MM.1S (cell line): Measurements from ENCODE around the gene HPCAL1.

Source experiments
- DNase-seq: peaks from one replicate; pipeline ENCODE4 v3.0.0-alpha.2; 2015
- H2AFZ ChIP-seq: fragments of 300-600 bp; sonication (generic); 2 replicates; pipeline ENCODE4 v1.6.0; 2016; ENCODE audit warnings: antibody characterized with exemption, low read length
- H3F3A ChIP-seq: fragments of 300-600 bp; sonication (generic); 2 replicates; pipeline ENCODE4 v1.6.1; 2016; ENCODE audit warnings: mild to moderate bottlenecking, antibody characterized with exemption, low read length, moderate library complexity, mixed read lengths; ENCODE audit not compliant: insufficient read depth
- H3K27ac ChIP-seq: fragments of 300-600 bp; sonication (generic); 2 replicates; pipeline ENCODE4 v1.5.1; 2016; ENCODE audit warnings: mild to moderate bottlenecking, low read length
- H3K27me3 ChIP-seq: fragments of 300-600 bp; sonication (generic); replicated peaks from 2 replicates; pipeline ENCODE4 v1.6.0; 2016; ENCODE audit warnings: low read length; ENCODE audit not compliant: insufficient read depth
- H3K36me3 ChIP-seq: fragments of 300-600 bp; sonication (generic); replicated peaks from 2 replicates; pipeline ENCODE4 v1.6.1; 2016; ENCODE audit warnings: mild to moderate bottlenecking, low read length, mixed read lengths; ENCODE audit not compliant: insufficient read depth
- H3K4me1 ChIP-seq: fragments of 300-600 bp; sonication (generic); 2 replicates; pipeline ENCODE4 v1.6.1; 2016; ENCODE audit warnings: low read length, mixed read lengths
- H3K4me2 ChIP-seq: fragments of 300-600 bp; sonication (generic); 2 replicates; pipeline ENCODE4 v1.6.0; 2016; ENCODE audit warnings: low read depth, low read length
- H3K4me3 ChIP-seq: fragments of 300-600 bp; sonication (generic); 2 replicates; pipeline ENCODE4 v1.5.1; 2016; ENCODE audit warnings: low read length, mixed read lengths
- H3K79me2 ChIP-seq: fragments of 300-600 bp; sonication (generic); 2 replicates; pipeline ENCODE4 v1.6.1; 2016; ENCODE audit warnings: mixed run types, low read length, mixed read lengths
- H3K9ac ChIP-seq: fragments of 300-600 bp; sonication (generic); 2 replicates; pipeline ENCODE4 v1.6.1; 2016; ENCODE audit warnings: low read length, mixed read lengths
- H3K9me2 ChIP-seq: fragments of 300-600 bp; sonication (generic); replicated peaks from 2 replicates; pipeline ENCODE4 v1.6.1; 2016; ENCODE audit warnings: mild to moderate bottlenecking, low read length, mixed read lengths; ENCODE audit not compliant: insufficient read depth
- H3K9me3 ChIP-seq: fragments of 300-600 bp; sonication (generic); replicated peaks from 2 replicates; pipeline ENCODE4 v1.6.1; 2016; ENCODE audit warnings: mild to moderate bottlenecking, low read length, mixed read lengths; ENCODE audit not compliant: insufficient read depth
- H4K20me1 ChIP-seq: fragments of 300-600 bp; sonication (generic); 2 replicates; pipeline ENCODE4 v1.6.1; 2016; ENCODE audit warnings: mild to moderate bottlenecking, low read length, moderate library complexity, mixed read lengths; ENCODE audit not compliant: insufficient read depth
- CTCF ChIP-seq: fragments of 300-600 bp; sonication (generic); IDR thresholded peaks from 2 replicates; pipeline ENCODE4 v1.5.1; 2016; ENCODE audit warnings: antibody characterized with exemption, low read length, mixed read lengths
- EZH2 ChIP-seq: fragments of 300-600 bp; sonication (generic); optimal IDR thresholded peaks from 2 replicates; pipeline ENCODE3; 2017; ENCODE audit warnings: low read depth, mild to moderate bottlenecking, antibody characterized with exemption, low read length, mixed read lengths
- EZH2phosphoT487 ChIP-seq: fragments of 300-600 bp; sonication (generic); IDR thresholded peaks from 2 replicates; pipeline ENCODE4 v1.6.1; 2018; ENCODE audit warnings: antibody characterized with exemption, low read length

The HPCAL1 gene

GRCh38 chr2:10281891-10282290, 20.8 kb upstream of the HPCAL1 start:
- no peaks in the 10 kb centered on the region for H4K20me1 ChIP-seq
- no peaks in the 10 kb centered on the region for H3K9me3 ChIP-seq
- DNase-seq, result no peak
- no peak overlapping the region for H3K27ac ChIP-seq
- H3K4me2 ChIP-seq, result no peak overlapping the region
- H2AFZ ChIP-seq, result no peak overlapping the region
- H3K79me2 ChIP-seq, result no peaks in the 10 kb centered on the region
- H3K4me1 ChIP-seq, result no peaks in the 10 kb centered on the region; the same call in 1 of the 2 replicates
- H3K4me3 ChIP-seq, result no peak overlapping the region
- TF ChIP-seq EZH2phosphoT487, result no peak
- TF ChIP-seq EZH2, result no peak
- no peak for TF ChIP-seq CTCF
- H3K9ac ChIP-seq, result no peak overlapping the region
- no peaks in the 10 kb centered on the region for H3K36me3 ChIP-seq
- peaks cover 20% of the 10 kb centered on the region for H3K27me3 ChIP-seq
- H3K9me2 ChIP-seq, result no peaks in the 10 kb centered on the region
- H3F3A ChIP-seq, result no peaks in the 10 kb centered on the region

GRCh38 chr2:10282611-10283105, 20.0 kb upstream of the HPCAL1 start:
- Histone ChIP-seq H2AFZ (no peak overlapping the region), H3K9me3 (no peaks in the 10 kb centered on the region), H3K27ac (no peak overlapping the region), H3K9me2 (no peaks in the 10 kb centered on the region), H3K4me3 (no peak overlapping the region), H4K20me1 (no peaks in the 10 kb centered on the region), H3K9ac (no peak overlapping the region), H3K4me1 (no peaks in the 10 kb centered on the region; the same call in 1 of the 2 replicates), H3K27me3 (peaks cover 16% of the 10 kb centered on the region), H3K36me3 (no peaks in the 10 kb centered on the region), H3K4me2 (no peak overlapping the region), H3F3A (no peaks in the 10 kb centered on the region), H3K79me2 (no peaks in the 10 kb centered on the region)
- DNase-seq, result no peak
- TF ChIP-seq CTCF, result no peak
- TF ChIP-seq EZH2phosphoT487, result no peak
- no peak for TF ChIP-seq EZH2

DNA sequence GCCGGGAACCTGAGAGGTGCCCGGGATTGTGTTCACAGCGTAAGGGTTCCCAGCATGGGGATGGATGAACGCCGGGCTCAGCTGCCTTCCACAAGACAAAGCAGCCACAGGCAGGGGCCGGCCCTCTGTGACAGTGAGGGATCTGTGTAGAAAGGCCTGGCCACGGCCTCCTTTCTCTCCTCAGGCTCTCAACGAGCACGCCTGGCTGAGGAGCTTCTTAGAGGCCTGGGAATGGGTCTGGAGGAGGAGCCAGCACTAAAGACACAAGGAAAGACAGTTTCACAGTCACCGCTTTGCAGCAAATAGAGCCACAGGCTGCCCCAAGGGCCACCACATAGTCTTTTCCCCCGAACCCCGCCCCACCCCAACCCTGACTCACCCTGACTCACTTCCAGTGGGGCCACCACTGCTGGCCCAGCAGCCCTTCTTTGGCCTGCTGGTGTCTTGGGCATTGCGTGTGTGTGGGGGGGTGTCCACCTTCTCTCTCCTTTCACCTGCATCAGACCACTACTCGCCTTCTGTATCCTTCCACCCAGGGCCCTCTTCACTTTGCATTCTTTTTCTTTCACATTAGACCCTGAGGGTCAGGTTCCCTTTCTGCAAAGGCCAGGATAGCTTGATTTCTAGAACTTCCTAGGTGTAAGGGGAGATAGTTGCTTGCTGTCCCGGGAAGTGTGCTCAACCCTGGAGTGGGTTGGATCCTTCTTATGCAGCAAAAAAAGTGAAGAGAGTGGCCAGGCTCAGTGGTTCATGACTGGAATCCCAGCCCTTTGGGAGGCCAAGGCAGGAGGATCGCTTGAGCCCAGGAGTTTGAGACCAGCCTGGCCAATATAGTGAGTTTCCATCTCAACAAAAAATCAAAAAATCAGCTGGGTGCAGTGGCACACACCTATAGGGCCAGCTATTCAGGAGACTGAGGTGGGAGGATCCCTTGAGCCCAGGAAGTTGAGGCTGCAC, 19.3 kb upstream of the HPCAL1 start:
- Histone ChIP-seq H3K4me3 (no peak overlapping the region), H3K9me3 (no peaks in the 10 kb centered on the region), H2AFZ (no peak overlapping the region), H3K4me2 (no peak overlapping the region), H3F3A (no peaks in the 10 kb centered on the region), H3K4me1 (no peaks in the 10 kb centered on the region; the same call in 1 of the 2 replicates), H3K36me3 (no peaks in the 10 kb centered on the region), H3K9ac (no peak overlapping the region), H3K27me3 (peaks cover 9% of the 10 kb centered on the region; the same call in 1 of the 2 replicates), H3K79me2 (no peaks in the 10 kb centered on the region), H4K20me1 (no peaks in the 10 kb centered on the region), H3K9me2 (no peaks in the 10 kb centered on the region), H3K27ac (no peak overlapping the region)
- TF ChIP-seq CTCF (no peak), EZH2phosphoT487 (no peak), EZH2 (no peak)
- no peak for DNase-seq
